HG02623 (cell line): ENCODE measurements around the gene SLC25A48.

Source experiments
- ATAC-seq: cut with Tn5 transposase; IDR thresholded peaks from one replicate; pipeline ENCODE4 v1.9.1; 2021; ENCODE audit warnings: moderate library complexity; ENCODE audit not compliant: unreplicated experiment

Gene SLC25A48

GRCh38 chr5:135834639-135835529, at the start of gene SLC25A48:
TSS of gene SLC25A48 (plus strand) at chr5:135834663. CDS start at chr5:135834848, 185 bp downstream.
- ATAC-seq: no peak

DNA sequence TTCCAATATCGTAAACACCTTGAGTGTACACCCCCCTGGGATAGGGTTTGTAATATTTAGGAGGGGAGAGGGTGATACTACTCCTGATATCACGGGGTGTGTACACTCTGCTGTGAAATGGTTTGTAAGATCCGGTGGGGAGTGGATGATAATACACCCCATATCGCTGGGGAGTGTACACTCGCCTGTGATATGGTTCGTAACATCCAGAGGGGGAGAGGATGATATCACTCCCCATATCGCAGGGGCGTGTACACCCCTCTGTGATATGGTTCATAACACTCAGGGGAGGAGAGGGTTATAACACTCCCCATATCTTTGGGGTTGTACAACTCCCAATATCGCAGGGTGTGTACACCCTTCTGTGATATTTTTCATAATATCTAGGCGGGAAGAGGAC, 33.8 kb upstream of the SLC25A48 start:
- ATAC-seq: no peak

DNA sequence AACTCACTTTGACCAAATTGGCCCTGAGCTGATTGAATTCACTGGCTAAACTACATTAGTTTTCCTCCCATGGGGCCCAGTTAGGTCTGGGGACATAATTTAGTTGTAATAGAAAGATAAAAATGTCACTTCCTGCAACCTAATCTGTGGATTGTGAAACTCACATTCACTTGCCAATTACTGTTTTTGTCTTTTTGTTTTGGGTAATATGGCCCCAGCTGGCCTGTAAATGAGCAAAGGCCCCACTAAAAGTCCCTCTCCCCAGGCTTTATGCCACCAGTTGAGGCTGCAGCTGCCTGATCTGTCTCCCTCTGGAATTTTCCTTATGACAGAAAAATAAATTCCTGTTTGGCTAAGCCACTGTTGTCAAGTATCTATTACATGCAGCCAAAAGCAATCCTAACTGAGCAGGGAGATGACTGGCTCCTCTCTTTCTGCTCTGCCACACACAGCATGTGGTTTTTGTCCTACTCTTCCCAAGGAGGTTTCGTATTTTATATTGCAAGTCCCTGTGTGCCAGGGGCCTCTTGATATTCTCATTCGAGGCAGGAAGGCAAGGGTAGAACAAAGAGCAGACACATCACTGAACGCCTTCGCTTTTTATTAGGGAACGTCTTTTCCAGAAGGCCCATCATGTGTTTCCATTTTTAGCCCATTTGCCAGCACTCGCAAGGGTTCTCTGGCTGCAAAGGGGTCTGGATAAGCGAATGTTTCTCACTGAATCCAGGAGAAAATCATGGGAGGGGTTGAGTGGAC, 24.1 kb upstream of the SLC25A48 start:
- no peak for ATAC-seq

- ATAC-seq: no peak
These were observed 23.5 kb upstream of the SLC25A48 start for GRCh38 chr5:135811007-135811406.

GRCh38 chr5:135813758-135814157, 20.7 kb upstream of the SLC25A48 start:
- no peak for ATAC-seq

GRCh38 chr5:135814316-135814715, 20.1 kb upstream of the SLC25A48 start:
- ATAC-seq: no peak

DNA sequence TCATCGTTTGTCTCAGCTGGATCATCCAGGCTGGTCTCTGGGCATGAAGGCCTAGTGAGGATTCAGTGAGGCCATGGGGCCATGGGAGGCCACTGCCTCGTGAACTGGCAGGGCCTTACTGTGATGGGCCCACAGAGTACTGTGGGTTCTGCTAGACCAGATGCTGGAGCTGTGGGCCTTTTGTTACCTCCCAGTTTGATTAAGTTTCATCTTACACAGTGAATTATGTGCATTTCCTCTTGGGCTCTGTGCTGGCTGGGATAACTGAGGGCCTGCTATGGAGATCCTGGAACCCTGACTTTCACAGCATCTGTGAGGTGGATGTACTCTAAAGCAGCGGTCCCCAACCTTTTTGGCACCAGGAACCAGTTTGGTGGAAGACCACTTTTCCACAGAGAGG, 19.7 kb upstream of the SLC25A48 start:
- ATAC-seq: no peak

DNA sequence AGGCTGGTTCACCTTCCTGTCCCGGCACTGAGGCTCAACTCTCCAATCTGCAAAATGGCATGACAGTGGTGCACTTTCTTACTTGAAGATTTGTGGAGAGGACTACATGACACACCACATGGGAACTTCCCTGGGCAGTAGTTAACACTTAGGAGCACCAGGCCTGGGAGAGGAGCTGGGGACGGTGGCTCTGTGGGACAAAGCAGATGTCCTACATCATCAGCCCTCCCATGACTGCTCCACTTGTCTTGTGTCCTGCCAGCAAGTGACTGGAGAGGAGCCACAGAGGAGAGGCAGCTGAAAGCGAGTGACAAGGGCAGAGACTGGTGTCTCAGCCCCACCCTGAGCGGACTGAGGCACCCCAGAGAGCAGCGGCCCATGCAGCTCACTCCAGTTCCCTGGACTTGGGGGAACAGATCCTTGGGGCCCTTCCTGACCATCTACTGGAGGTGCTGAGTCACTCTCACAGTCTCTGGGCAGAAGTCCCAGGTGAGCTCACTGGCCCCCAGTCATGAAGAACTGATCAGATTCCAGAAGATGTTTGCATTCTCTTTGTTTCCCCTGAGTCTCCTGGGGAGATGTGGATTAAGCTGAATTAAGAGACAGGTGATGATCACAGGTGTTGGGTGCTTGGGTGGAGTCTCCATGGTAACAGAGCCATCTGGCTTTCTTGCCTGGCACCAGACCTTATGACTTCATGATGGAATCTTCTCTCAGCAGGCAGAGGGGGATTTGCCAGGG, 13.2 kb upstream of the SLC25A48 start:
- ATAC-seq: no peak

DNA sequence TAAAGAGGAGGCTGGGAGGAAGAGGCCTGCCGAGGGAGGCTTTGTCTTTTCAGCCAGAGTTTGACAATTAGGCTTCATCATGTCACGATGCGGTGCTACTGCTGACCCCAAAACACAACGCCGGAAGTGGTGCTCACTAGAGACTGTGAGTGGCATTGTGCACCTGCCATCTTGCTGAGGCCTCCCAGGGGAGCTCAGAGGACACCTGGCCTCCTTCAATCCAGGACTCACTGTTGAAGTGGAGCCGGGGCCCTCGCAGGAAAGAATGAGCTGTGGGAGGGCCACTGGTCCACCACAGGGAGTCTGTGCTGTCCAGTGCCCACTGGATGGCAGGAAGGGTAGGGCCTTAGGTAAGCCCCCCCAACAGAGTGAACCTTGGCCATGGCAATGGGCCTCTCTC, 12.7 kb upstream of the SLC25A48 start:
- no peak for ATAC-seq

DNA sequence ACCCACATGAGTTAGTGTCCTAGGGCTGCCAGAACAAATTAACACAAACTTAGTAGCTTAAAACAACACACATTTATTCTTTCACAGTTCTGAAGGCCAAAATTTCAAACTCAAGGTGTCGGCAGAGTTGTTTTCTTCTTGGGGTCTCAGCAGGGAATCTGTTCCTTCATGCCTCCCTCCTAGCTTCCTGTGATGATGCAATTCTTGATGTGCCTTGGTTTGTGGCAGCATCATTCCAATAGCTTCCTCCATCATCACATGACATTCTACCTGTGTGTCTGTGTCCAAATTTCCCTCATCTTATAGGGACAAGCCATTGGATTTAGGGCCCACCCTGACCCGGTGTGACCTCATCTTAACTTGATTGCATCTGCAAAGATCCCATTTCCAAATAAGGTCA, 12.2 kb upstream of the SLC25A48 start:
- ATAC-seq: no peak

- ATAC-seq: no peak
These were observed 11.5 kb upstream of the SLC25A48 start for GRCh38 chr5:135822959-135823358.

- ATAC-seq: no peak
These were observed 10.6 kb upstream of the SLC25A48 start for GRCh38 chr5:135823881-135824280.

- no peak for ATAC-seq
These were observed 9.9 kb upstream of the SLC25A48 start for GRCh38 chr5:135824541-135825041.

GRCh38 chr5:135825373-135826220, 8.9 kb upstream of the SLC25A48 start:
- ATAC-seq: no peak

GRCh38 chr5:135826221-135826525, 8.3 kb upstream of the SLC25A48 start:
- ATAC-seq: no peak

DNA sequence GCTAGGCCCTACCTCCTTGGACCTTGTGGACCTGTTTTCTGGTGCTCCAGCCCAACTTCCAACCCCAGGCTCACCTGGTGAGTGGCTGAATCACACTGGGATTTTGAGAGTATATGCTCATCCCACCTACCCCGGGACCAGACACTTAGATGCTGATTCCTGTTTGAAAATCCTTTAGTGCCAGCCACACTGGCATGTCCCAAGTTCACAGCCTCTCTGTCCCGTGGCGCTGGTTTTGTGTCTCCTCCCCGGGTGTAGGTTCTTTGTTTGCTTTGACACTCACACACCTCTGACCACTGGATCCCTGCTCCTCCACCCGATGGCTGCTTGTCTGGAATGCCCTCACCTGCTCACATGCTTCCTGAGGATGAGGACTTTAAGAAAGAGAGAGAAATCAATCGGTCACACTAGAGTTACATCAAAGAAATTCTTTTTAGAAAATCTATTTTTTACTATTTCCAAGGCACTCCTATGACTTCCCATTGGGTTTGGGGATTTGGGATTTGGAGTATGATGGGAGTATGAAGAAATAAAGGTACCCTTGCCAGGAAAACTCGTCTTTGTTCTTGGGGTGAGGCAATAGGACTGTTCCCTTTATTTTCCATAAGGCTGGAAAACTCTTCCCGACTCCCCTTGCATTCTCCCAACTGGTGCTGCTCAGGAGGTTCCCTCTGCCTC, 7.3 kb upstream of the SLC25A48 start:
- ATAC-seq: no peak

DNA sequence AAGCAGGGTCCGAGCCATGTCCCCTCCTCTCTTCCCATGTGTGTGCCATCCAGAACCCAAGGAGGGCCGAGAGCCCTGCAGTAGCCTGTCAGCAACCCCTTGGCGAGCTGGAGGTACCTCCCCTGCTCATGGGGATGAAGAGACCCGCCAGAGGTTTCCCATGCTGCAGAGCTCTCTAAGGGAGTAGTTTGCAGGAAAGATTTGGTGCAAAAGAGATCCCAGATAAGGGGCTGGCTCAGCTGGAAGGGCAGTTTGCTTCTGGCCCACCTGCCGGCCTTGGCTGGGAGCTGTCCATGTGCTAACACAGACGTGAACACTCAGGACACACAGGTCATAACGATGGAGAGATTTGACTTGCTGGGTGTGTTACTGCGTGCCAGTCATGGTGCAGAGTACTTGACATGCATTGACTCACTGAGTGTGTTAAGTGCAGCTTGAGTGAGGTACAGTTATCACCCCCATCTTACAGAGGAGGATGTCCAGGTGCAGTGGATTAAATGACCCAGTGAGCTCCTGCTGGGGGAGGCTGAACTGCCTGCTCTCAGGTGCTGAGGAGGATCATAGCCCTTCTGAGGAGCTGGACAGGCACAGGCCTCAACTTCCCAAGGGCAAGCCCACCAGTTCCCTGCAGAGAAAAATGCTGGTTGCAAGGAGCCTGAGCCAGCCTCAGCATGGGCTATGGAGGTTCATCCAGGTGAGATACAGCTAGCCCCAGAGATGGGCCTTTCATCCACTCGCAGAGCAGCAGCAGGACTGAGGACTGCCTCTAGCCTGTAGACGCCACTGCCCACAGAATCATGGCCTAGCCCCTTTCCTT, 6.3 kb upstream of the SLC25A48 start:
- ATAC-seq: no peak

DNA sequence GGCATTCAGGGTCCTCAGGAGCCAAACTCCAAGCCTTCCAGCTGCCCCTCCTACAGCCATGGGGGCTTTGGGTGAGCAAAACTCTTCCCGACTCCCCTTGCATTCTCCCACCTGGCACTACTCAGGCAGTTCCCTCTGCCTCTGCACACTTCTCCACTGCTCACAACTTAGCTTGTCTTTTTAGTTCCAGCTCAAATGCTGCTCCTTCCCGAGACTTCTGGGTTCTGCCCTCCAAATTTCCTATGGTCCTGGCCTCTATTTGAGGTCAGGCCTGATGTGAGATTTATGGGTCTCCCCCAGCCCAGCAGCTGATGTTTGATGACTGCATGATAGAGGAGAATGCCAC, 5.7 kb upstream of the SLC25A48 start:
- no peak for ATAC-seq

GRCh38 chr5:135829179-135829578, 5.3 kb upstream of the SLC25A48 start:
- no peak for ATAC-seq
